GM12891 (cell line): ENCODE data around the gene COP1.

Experiments used
- DNase-seq: peaks from one replicate; pipeline ENCODE4 v3.0.0; 2011; ENCODE audit warnings: low spot score; ENCODE audit not compliant: insufficient read length
- FAIRE-seq: peaks from 2 replicates; lab custom pipeline; 2011; peaks lifted over from hg19 to GRCh38; lab: Jason Lieb, UNC
- PAX5 ChIP-seq: IDR thresholded peaks from 2 replicates; pipeline ENCODE4 v1.6.1; 2011; ENCODE audit warnings: low read length, moderate library complexity, mild to moderate bottlenecking; ENCODE audit not compliant: insufficient read depth, severe bottlenecking
- POLR2A ChIP-seq: IDR thresholded peaks from 2 replicates; pipeline ENCODE4 v1.6.1; 2011; ENCODE audit warnings: low read depth, low read length, control low read depth
- POLR2AphosphoS5 ChIP-seq: IDR thresholded peaks from 2 replicates; pipeline ENCODE4 v1.6.1; 2011; ENCODE audit warnings: low read depth, low read length, control low read depth
- POU2F2 ChIP-seq: IDR thresholded peaks from 2 replicates; pipeline ENCODE4 v1.6.1; 2011; ENCODE audit warnings: low read depth, mild to moderate bottlenecking, control low read depth, low read length, moderate library complexity
- SPI1 ChIP-seq: IDR thresholded peaks from 2 replicates; pipeline ENCODE4 v1.6.1; 2011; ENCODE audit warnings: low read depth, low read length, control low read depth
- TAF1 ChIP-seq: IDR thresholded peaks from 2 replicates; pipeline ENCODE4 v1.6.1; 2011; ENCODE audit warnings: low read depth, low read length, control low read depth

The COP1 gene

GRCh38 chr1:176141449-176141848 lies 65.6 kb downstream of the COP1 start:
- FAIRE-seq (no peak), DNase-seq (no peak)
- no peak for TF ChIP-seq POLR2AphosphoS5
- TF ChIP-seq SPI1 = no peak
- TF ChIP-seq TAF1 = no peak
- TF ChIP-seq POU2F2 = no peak
- TF ChIP-seq POLR2A = no peak
- TF ChIP-seq PAX5 = no peak

- FAIRE-seq (no peak), DNase-seq (no peak)
- TF ChIP-seq PAX5 (no peak), POLR2A (no peak), TAF1 (no peak), POU2F2 (no peak), SPI1 (no peak), POLR2AphosphoS5 (no peak)
Measured at GRCh38 chr1:176136891-176137290, 70.2 kb downstream of the COP1 start.

- FAIRE-seq = no peak
- DNase-seq = no peak
- TF ChIP-seq POLR2AphosphoS5 (no peak), SPI1 (no peak), PAX5 (no peak), POU2F2 (no peak), TAF1 (no peak), POLR2A (no peak)
Measured at GRCh38 chr1:176134666-176135065, 72.4 kb downstream of the COP1 start.

- FAIRE-seq (no peak), DNase-seq (no peak)
- TF ChIP-seq POU2F2 (no peak), PAX5 (no peak), SPI1 (no peak), TAF1 (no peak), POLR2AphosphoS5 (no peak), POLR2A (no peak)
Measured at GRCh38 chr1:176122282-176122681, 84.8 kb downstream of the COP1 start.

GRCh38 chr1:176119549-176119948 lies 87.5 kb downstream of the COP1 start:
- DNase-seq (no peak), FAIRE-seq (no peak)
- TF ChIP-seq POLR2A (no peak), POU2F2 (no peak), PAX5 (no peak), SPI1 (no peak), TAF1 (no peak), POLR2AphosphoS5 (no peak)

- DNase-seq = no peak
- FAIRE-seq = no peak
- TF ChIP-seq POLR2AphosphoS5 (no peak), TAF1 (no peak), PAX5 (no peak), SPI1 (no peak), POLR2A (no peak), POU2F2 (no peak)
Measured at GRCh38 chr1:176118985-176119384, 88.1 kb downstream of the COP1 start.

GRCh38 chr1:176111835-176112234 lies 95.3 kb downstream of the COP1 start:
- FAIRE-seq (no peak), DNase-seq (no peak)
- TF ChIP-seq POLR2A = no peak
- no peak for TF ChIP-seq TAF1
- TF ChIP-seq SPI1 = no peak
- TF ChIP-seq POLR2AphosphoS5 = no peak
- no peak for TF ChIP-seq PAX5
- no peak for TF ChIP-seq POU2F2

- TF ChIP-seq POU2F2 (no peak), TAF1 (no peak)
- DNase-seq (no peak), FAIRE-seq (no peak)
Measured at GRCh38 chr1:176110203-176110602, 96.9 kb downstream of the COP1 start.

- DNase-seq (no peak), FAIRE-seq (no peak)
- TF ChIP-seq POLR2A = no peak
- no peak for TF ChIP-seq SPI1
- TF ChIP-seq PAX5 = no peak
- TF ChIP-seq TAF1 = no peak
- no peak for TF ChIP-seq POLR2AphosphoS5
- no peak for TF ChIP-seq POU2F2
Measured at GRCh38 chr1:176102768-176103350, 104.2 kb downstream of the COP1 start.

GRCh38 chr1:176101951-176102642 lies 105.0 kb downstream of the COP1 start:
- DNase-seq (no peak), FAIRE-seq (no peak)
- TF ChIP-seq POU2F2 (no peak), TAF1 (no peak), SPI1 (no peak), PAX5 (no peak), POLR2AphosphoS5 (no peak), POLR2A (no peak)
